HG02884 (cell line): ENCODE results near the gene GRID1.
"Not testable (repeated sequence)": the region's sequence is repeated elsewhere in the genome, so short reads cannot be mapped to it uniquely, and the experiment has no call there.

ENCODE experiments used
- ATAC-seq: cut with Tn5 transposase; IDR thresholded peaks from one replicate; pipeline ENCODE4 v1.9.1; 2021; ENCODE audit warnings: mild to moderate bottlenecking, moderate library complexity; ENCODE audit not compliant: unreplicated experiment

The GRID1 gene

DNA sequence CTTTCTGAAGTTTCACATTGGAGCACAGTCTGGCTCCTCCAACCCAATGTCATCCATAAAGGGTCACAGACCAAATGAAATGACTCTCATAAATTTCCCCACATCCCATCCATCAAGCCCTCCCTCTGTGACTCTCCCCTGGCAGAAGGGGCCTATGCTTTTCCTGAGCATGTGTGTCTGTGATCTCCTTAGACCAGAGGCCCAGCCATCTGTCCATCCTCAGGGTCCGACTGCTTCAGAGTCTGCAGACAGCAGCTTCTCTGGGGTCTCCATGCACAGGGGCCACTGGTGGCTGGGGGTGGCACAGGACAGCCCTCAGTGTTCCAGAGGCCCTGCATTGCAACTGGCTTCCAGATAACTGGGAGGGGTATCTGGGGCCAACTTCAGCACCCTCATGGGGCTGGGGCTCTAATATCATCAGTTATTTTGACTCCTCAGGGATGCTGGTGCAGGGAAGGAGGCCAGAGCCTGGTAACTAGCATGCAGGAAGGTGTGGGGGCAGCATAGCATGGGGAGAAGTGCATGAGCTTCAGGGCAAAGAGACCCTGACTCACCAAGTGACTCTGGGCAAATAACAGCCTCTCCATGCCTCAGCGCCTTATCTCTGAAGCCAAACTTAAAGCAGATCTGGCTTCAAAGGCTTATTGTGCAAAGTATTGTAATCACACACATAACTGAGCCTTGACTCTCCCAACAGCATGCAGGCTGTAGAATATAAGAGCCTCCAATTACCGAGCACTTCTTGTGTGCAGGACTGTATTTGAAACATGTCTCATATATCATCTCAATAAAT, 266.9 kb downstream of the GRID1 start:
- ATAC-seq, result no peak

DNA sequence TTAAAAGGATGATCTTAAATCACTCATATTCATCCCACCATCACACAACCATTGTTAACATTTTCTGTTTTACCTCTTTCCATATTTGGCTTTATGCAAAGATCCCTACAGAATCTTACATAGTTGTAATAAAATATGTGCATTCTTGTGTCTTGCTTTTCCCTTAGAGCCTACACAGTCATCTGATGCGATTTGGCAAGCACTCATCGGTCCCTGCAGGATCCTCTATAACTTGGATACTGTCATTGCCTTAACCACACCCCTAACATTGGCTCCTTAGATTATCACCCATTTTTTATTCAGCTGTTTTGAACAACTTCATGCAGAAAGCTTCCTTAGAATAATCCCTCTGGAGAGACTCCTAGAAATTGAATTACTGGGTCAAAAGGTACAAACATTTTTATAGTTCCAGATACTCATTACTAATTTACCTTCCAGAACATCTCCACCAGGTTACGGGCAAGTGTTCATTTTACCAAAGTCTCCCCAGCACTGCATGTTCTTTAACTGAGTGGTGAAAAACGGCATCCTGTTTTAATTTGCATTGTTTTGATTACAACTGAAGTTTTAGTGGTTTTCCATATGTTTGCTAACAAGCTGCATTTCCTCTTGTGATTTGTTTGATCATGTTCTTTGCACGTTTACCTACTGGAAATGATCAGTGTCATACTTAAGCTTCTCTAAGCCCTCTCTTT, 268.3 kb downstream of the GRID1 start:
- ATAC-seq, result no peak

DNA sequence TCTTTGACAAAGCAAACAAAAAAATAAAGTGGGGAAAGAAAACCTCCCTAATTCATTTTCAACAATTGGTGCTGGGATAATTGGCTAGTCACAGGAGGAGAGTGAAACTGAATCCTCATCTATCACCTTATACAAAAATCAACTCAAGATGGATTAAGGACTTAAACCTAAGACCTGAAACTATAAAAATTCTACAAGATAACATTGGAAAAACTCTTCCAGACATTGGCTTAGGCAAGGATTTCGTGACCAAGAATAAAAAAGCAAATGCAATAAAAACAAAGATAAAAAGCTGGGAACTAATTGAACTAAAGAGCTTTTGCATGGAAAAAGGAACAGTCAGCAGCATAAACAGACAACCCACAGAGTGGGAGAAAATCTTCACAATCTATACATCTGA, 271.5 kb downstream of the GRID1 start:
- ATAC-seq, result not testable (repeated sequence)

DNA sequence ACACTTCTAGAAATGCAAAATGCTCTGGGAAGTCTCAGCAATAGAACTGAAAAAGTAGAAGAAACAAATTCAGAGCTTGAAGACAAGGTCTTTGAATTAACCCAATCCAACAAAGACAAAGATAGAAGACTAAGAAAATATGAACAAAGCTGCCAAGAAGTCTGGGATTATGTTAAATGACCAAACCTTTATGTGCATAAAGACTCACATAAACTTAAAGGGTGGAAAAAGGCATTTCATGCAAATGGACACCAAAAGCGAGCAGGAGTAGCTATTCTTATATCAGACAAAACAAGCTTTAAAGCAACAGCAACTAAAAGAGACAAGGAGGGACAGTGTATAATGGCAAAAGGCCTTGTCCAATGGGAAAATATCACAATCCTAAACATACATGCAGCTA, 274.3 kb downstream of the GRID1 start:
- not testable (repeated sequence) for ATAC-seq

DNA sequence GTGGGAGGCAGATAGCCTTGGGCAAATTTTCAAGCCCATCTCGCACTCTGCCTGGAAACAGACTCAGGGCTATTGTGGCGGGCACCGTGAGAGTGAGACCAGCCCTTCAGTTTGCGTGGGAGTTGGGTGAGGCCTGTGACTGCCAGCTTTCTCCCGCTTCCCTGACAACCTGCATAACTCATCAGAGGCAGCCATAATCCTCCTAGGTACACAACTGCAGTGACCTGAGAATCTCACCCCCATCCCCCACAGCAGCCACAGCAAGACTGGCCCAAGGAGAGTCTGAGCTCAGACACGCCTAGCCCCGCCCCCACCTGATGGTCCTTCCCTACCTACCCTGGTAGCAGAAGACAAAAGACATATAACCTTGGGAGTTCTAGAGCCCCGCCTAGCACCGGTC, 275.4 kb downstream of the GRID1 start:
- ATAC-seq, result no peak

DNA sequence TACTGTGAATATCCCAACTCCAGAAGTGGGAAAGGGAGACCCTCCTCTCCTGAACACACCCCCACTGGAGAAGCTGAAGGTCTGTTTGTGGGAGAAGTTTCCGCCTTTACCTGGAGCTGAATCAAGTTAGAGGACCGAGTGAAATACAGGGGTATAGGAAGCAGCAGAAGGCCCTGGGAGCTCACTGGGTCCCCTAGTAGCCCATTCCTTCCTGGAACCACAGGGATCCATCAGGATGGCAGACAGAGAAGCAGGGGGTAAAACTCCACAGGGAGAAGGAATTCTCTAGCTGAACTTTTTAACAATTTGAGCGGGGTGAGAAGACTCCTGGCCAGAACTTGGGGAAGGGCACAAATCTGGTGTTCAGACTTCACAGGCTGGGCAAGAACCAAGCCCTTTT, 275.8 kb downstream of the GRID1 start:
- no peak for ATAC-seq

DNA sequence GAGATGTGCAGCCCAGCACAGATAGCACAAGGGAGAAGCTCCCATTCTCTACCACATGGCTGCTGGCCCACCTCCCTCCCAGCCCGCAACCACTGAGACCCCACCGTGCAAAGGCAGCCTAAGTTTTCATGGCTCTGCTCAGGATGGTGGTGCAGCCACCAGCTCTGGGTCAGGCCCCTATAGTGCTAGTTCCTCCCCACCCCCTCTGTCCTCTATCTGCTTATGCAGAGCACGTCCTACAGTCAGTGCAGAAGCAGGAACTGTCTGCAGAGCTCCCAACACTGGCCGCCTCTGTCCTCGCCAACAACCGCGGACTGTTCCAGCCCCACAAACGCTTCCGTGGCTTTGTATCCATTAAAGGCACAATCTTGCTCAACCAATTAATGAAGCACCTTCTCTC, 278.9 kb downstream of the GRID1 start:
- ATAC-seq, result no peak

DNA sequence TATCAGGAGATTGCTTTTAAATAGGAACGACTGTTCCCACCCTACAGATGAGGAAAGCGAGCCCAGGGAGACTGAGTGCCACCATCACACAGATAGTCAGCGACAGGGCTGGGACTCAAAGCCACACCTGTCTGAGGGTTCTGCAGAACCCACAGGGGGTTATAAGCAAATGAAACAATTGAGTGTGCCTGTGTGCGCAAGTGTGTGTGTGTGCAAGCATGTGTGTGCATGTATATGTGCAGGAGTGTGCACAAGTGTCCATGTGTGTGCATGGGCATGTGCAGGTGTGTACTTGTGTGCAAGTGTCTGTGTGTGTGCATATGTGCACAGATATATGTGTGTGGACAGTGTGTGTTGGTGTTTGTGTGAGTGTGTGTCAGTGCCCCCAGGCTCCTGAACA, 280.2 kb downstream of the GRID1 start:
- ATAC-seq, result no peak

DNA sequence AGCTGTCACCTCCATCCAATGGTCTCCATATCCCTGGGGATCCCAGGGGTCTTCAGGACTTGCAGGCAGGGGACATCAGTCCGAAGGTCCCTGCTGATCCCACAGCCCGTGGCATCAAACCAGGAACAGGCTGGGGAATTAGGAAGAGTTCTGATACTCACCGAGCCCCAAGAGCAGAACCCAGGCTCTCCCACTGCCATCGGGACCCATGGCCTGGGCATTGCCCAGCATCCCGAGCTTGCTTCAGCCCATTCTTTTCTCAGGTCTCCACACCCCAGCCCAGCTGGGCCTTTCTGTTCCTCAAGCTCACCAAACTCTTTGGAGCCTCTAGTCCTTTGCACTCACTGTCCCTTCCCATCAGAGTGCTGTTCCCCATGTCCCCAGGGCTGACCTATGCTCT, 280.9 kb downstream of the GRID1 start:
- no peak for ATAC-seq

DNA sequence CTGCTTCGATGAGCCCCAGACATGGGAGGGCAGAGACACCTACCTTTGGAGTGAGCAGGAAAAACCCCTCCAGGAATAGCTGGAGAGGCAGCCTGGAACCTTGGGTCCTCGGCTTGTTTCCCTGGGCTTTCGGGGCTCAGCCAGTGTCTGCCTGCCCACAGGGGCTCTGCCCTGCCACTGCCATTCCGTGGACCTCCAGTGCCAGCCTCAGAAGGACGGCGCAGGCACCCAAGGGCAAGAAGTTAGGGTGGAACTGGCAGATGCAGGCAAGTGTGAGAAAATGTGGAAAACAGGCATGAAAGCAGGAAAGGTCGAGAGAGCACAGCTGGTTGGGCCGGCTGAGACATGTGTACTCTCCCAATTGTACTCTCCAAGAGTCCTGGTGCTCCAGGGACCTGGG, 281.5 kb downstream of the GRID1 start:
- no peak for ATAC-seq

DNA sequence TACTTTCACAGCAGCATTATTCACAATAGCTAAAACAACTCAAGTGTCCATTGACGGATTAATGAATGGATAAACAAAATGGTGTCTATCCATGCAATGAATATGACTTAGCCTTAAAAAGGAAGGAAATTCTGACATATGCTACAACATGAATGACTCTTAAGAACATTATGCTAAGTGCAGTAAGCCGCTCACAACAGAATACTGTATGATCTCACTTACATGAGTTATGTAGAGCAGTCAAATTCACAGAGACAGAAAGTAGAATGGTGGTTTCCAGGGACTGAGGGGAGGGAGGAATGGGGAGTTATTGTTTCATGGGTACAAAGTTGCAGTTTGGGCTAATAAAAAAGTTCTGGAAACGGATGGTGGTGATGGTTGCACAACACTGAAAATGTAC, 282.0 kb downstream of the GRID1 start:
- no peak for ATAC-seq

DNA sequence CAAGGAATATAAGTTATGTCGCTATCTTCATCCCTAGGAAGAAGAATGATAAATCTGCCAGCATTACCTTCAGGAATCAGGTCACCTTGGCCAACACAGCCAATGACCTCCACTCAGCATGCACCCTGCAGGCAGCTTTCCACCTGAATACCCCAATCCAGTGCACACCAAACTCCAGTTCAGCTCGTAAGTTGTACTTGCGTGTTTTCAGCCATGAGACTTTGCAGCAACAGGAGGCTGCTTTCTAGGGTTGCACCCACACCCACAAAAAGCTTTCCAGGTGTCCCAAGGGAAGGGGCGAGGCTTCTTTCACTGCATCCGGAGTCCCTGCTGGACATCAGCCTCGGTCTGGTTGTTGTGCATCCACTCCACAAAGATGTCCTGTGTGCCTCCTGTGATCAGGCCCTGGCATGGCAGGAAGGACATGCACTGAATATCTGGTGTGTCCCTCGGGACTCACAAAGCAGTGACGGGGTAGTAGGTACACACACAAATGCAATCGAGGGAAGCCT, 282.9 kb downstream of the GRID1 start:
- ATAC-seq, result no peak

DNA sequence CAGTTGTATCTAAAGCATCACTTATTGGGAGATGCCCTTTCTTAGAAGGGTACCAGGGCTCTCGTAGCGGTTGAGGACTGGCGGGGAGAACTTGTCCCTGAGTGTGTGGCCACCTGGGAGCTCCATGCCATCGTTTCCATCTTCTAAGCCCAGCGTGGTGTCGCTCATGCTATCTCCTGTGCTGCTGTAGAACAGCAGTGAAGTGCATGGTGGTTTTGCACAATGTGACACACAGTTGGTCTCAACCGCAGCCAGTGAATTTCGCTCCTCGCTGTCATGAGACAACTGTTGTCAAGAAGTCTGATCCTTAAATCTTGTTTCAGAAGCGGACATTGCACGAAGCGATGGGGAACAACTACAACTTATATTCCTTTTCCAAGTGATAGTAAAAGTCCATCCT, 283.4 kb downstream of the GRID1 start:
- ATAC-seq, result no peak

DNA sequence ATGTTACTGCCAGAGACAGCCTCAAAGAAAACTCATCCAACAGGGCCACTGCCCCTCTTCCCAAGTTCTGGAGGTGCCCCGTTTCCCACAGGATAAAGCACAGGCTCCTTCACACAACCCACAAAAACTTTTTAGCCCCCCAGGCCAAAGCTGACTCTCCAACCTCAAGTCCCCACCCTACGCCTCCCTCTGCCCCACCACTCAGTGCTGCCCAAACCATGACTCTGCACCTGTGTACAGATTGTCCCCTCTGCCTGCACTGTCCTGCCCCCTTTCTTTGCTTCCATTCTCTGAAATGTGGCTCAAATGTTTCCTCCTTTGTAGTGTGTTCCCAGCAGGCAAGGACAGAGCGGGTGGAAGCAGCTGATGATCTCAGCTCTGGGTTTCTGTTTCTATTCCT, 284.0 kb downstream of the GRID1 start:
- ATAC-seq, result no peak

DNA sequence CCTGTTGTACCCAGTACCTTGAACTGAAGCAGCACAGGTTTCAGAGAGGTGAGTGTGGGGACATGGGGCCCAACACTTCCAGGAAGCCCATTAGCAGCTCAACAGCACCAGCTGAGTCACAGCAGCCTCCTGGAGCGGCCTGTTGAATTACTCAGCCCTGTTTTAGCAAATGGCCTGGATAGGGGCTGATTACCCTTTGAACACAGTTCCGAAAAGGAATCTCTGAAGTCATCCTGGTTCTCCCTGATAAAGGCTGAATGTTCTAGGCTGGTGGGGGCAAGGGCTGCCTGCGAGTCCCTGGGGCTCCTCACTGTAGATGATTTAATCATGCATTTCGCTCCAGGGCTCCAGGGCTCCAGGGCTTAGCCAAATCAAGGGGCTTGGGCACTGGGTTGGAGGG, 287.5 kb downstream of the GRID1 start:
- ATAC-seq, result no peak

DNA sequence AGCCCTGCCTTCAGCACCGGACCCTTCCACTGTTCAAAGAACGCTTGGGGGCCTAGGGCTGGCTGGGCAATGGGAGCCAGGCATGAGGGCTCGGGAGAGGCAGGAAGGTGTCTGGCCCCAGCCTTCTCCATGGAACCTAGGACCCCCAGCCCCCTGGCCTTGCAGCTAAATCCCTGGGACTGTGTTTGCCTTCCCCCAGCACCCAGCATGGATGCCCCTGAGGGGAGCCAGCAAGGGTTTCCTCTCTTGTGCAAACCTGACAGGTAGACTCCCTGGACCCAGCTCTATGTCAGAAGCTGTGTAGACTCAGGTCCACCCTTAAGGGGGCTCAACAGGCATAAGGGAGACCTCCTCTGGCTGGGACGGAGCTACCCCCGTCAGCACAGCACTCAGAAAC, 288.0 kb downstream of the GRID1 start:
- no peak for ATAC-seq

DNA sequence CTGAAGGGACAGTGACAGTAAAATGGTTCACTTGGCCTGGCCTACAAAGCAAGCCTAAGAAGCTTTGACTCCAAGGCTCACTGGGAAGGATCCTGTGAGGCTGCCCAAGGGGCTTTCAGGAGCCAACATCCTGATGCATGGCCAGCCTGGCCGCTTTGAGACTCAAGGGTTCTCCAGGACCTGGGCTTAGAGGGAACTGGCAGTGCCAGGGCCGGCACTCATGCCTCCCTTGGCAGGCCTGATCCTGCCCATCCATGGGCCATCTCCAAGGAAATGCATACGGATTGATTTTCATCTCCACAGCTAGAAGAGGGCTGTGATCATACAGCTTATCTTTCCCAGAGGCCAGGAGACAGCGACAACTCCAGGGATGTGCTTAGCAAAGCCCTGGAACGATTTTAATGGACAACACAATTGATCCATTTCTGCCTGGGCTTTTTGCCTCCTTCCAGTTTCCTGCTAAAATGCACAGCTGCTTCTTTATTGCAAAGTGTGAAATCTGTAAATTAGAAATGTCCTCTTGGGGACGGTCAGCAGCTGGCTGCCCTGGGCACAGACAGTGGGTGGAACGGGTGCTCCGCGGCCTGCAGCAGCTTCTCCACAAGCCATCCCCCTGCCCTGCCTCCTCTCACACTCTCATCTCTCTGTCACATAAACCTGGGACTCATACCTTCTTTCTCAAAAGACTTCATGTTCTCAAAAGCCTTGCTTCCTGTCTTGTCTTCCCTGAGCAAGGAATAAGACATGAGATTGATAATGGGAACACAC, 288.5 kb downstream of the GRID1 start:
- ATAC-seq, result no peak

DNA sequence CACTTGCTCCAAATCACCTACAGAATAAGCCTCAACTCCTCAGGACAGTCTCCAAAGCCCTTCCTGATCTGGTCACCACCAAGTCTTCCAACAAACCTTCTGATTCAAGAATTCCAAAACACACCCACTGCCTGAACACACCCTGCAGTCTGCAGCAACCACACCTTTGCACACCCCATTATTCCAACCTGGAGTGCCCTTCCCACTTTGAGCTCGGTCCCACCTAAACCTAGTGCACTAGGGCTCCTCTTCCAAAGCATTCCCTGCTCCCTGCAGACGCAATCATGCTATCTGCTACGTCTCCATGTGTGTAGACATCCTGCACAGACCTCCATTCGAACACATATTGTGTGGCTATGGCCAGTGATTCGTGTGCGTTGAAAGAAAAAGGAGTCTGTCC, 289.3 kb downstream of the GRID1 start:
- no peak for ATAC-seq

DNA sequence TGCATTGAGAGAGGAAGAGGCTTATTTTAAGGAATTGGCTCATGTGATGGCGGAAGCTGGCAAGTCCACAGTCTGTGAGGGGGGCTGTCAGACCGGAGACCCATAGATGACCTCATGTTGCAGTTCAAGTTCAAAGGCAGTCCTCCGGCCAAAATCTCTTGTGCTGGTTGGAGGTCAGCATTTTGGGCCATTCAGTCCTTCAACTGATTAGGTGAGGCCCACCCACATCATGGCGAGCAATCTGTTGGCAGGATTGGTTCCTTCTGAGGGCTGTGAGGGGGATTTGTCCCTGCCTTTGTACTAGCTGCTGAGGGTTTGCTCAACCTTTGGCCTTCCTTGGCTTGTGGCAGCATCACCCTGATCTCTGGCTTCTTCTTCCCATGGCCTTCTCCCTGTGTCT, 290.1 kb downstream of the GRID1 start:
- not testable (repeated sequence) for ATAC-seq

DNA sequence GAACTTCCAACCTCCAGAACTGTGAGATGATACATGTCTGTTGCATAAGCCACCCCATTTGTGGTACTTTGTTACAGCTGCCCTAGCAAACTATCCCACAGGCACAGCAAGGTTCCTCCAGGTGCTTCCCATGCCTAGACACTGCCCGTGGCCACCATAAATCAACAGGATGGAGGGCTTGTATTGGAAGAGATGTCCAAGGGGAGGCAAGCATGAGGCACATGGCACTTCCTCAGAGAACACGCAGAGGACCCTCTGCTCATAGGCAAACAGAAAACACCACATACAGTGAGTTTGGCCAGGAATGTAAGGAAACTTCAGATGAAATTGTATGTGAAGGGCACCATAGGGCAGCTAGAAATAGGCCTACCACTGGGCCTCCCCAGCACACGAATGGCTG, 291.1 kb downstream of the GRID1 start:
- ATAC-seq, result no peak

DNA sequence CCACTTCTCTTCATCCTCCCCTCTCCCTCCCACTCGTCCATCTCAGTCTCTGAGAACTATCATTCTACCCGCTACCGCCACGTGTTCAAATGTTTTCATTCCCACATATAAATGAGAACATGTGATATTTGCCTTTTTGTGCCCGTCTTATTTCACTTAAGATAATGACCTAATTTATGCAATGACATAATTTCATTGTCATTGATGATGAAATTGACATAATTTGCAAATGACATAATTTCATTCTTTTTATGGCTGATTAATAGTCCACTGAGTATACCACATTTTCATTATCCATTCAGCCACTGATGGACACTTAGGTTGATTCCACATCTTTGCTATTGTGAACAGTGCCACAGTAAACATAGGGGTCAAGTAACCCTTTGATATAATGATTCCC, 292.3 kb downstream of the GRID1 start:
- no peak for ATAC-seq
